Breast epithelium (tissue), 4 donors: Measurements from ENCODE around the gene OR5H15. TPM values are rescaled to one million over a fixed set of nuclear protein-coding genes. Genes with fewer than 3 reads are reported as not detected.

ENCODE experiments used
- DNase-seq, 2 donors: peaks; one replicate each; pipeline ENCODE4 v3.0.0-alpha.2; 2019; ENCODE audit warnings: low spot score in 2 of 2
- H3K27ac ChIP-seq, 2 donors: fragments of 200-600 bp; sonication (generic) in 1 of 2; one replicate each; pipeline ENCODE4 v1.5.1; 2016 to 2019; ENCODE audit warnings: mild to moderate bottlenecking in 1 of 2
- H3K27me3 ChIP-seq, 2 donors: fragments of 200-600 bp; sonication (generic) in 1 of 2; one replicate each; pipeline versions ENCODE4 v1.5.1 to v1.6.0; 2017 to 2019; ENCODE audit warnings: control low read depth in 1 of 2, mild to moderate bottlenecking in 1 of 2
- H3K36me3 ChIP-seq: fragments of 200-600 bp; one replicate; pipeline ENCODE4 v1.5.1; 2019
- H3K4me1 ChIP-seq, 2 donors: fragments of 200-600 bp; sonication (generic); one replicate each; pipeline ENCODE4 v1.5.1; 2016 to 2019; ENCODE audit warnings: control low read depth in 1 of 2
- H3K4me3 ChIP-seq, 3 donors: fragments of 200-600 bp; sonication (generic); 1 replicate in 2 of 3; 2 replicates in 1 of 3; pipeline ENCODE4 v1.5.1; 2016 to 2019; ENCODE audit warnings: mild to moderate bottlenecking in 3 of 3, moderate library complexity in 2 of 3
- H3K9me3 ChIP-seq, 2 donors: fragments of 200-600 bp; sonication (generic) in 1 of 2; one replicate each; pipeline ENCODE4 v1.5.1; 2016 to 2019; ENCODE audit warnings: control low read depth in 1 of 2
- POLR2A ChIP-seq: fragments of 450-650 bp; IDR thresholded peaks from one replicate; pipeline ENCODE4 v1.6.1; 2016; ENCODE audit warnings: antibody characterized with exemption, mild to moderate bottlenecking, moderate library complexity
- POLR2AphosphoS5 ChIP-seq, 3 donors: sonication (generic); formaldehyde crosslinking; IDR thresholded peaks; one replicate each; pipeline ENCODE4 v1.6.1; 2017; ENCODE audit warnings: antibody characterized with exemption in 3 of 3
- intact Hi-C: fragments of 100-400 bp; cut with DNase I; formaldehyde crosslinking; loops from one replicate; pipeline ENCODE4 v1.15.1; 2023; ENCODE audit warnings: low total_unique reads
- total RNA-seq, 3 donors: library from RNA; depleted of rRNA; stranded (reverse); fragments of >200 nt; gene quantifications; one replicate each; pipeline ENCODE4 v1.1.0, GENCODE V29; 2016
- TF ChIP-seq, protein P1 (sequence below), 3 donors: fragments of 450-650 bp; IDR thresholded peaks; one replicate each; pipeline ENCODE4 v1.5.1; 2016 to 2017; ENCODE audit warnings: antibody characterized with exemption in 3 of 3, mild to moderate bottlenecking in 3 of 3, moderate library complexity in 3 of 3

OR5H15 gene
- total RNA-seq, 3 donors from 2014 or later = not detected

DNA sequence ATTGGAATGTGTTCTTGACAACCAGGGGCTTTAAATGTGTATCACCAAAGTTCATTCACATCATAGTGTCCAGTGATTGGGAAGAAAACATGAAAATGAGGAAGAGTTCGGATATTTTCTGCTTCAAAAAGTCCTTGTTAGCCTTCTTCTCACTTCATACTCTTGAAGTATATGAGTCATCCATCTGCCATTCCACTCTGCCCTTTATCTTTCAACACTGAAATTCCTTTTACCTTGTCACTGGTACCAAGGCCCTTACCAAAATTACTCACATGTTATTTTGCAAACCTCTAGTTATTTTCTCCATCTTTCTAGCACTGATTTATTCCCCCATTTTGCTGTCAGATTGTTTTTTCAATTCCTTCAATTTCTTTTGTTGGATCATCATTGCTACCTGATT is 32.5 kb downstream of the OR5H15 start:
- H3K4me3 ChIP-seq = no peak overlapping the region
- no peaks in the 10 kb centered on the region for H3K9me3 ChIP-seq
- no peaks in the 10 kb centered on the region for H3K4me1 ChIP-seq
- H3K36me3 ChIP-seq = no peaks in the 10 kb centered on the region
- H3K27ac ChIP-seq = no peak overlapping the region
- DNase-seq = no peak
- TF ChIP-seq POLR2AphosphoS5 (IDR thresholded peaks at IDR 0.05) (no peak), POLR2A (no peak)
- TF ChIP-seq, protein P1, sequence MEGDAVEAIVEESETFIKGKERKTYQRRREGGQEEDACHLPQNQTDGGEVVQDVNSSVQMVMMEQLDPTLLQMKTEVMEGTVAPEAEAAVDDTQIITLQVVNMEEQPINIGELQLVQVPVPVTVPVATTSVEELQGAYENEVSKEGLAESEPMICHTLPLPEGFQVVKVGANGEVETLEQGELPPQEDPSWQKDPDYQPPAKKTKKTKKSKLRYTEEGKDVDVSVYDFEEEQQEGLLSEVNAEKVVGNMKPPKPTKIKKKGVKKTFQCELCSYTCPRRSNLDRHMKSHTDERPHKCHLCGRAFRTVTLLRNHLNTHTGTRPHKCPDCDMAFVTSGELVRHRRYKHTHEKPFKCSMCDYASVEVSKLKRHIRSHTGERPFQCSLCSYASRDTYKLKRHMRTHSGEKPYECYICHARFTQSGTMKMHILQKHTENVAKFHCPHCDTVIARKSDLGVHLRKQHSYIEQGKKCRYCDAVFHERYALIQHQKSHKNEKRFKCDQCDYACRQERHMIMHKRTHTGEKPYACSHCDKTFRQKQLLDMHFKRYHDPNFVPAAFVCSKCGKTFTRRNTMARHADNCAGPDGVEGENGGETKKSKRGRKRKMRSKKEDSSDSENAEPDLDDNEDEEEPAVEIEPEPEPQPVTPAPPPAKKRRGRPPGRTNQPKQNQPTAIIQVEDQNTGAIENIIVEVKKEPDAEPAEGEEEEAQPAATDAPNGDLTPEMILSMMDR (IDR thresholded peaks at IDR 0.05) = no peak
- H3K27me3 ChIP-seq = no peaks in the 10 kb centered on the region
- intact Hi-C loops = no loop called here

DNA sequence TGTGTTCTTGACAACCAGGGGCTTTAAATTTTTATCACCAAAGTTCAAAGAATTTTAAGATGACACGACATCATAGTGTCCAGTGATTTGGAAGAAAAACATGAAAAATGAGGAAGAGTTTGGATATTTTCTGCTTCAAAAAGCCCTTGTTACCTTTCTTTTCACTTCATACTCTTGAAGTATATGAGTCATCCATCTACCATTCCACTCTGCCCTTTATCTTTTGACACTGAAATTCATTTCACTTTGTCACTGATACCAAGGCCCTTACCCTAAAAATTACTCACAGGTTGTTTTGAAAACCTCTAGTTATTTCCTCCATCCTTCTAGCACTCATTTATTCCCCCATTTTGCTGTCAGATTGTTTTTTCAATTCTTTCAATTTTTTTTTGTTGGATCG is 42.7 kb downstream of the OR5H15 start:
- intact Hi-C loops = no loop called here
- Histone ChIP-seq H3K27me3 (no peaks in the 10 kb centered on the region), H3K27ac (no peak overlapping the region), H3K4me1 (no peaks in the 10 kb centered on the region), H3K36me3 (no peaks in the 10 kb centered on the region), H3K4me3 (no peak overlapping the region), H3K9me3 (no peaks in the 10 kb centered on the region)
- no peak for TF ChIP-seq POLR2A
- no peak for TF ChIP-seq POLR2AphosphoS5 (IDR thresholded peaks at IDR 0.05)
- TF ChIP-seq, protein P1 (IDR thresholded peaks at IDR 0.05) = no peak
- DNase-seq = no peak

DNA sequence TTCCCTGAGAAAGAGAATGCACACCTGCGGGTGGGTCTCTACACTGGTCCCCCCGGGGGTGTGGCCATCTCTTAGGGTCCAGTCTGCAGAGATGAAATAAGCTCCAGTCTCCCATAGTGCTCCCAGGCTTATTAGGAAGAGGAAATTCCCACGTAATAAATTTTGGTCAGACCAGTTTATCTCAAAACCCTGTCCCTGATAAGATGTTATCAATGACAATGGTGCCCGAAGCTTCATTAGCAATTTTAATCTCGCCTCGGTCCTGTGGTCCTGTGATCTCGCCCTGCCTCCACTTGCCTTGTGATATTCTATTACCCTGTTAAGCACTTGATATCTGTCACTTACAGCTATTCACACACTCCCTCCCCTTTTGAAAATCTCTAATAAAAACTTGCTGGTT is 46.8 kb downstream of the OR5H15 start:
- H3K36me3 ChIP-seq = no peaks in the 10 kb centered on the region
- no peak for DNase-seq
- H3K27me3 ChIP-seq = no peaks in the 10 kb centered on the region
- TF ChIP-seq, protein P1 (IDR thresholded peaks at IDR 0.05) = no peak
- TF ChIP-seq POLR2A (no peak), POLR2AphosphoS5 (IDR thresholded peaks at IDR 0.05) (no peak)
- H3K4me1 ChIP-seq = no peaks in the 10 kb centered on the region
- no peak overlapping the region for H3K4me3 ChIP-seq
- intact Hi-C loops = no loop called here
- H3K27ac ChIP-seq = no peak overlapping the region
- H3K9me3 ChIP-seq = no peaks in the 10 kb centered on the region

DNA sequence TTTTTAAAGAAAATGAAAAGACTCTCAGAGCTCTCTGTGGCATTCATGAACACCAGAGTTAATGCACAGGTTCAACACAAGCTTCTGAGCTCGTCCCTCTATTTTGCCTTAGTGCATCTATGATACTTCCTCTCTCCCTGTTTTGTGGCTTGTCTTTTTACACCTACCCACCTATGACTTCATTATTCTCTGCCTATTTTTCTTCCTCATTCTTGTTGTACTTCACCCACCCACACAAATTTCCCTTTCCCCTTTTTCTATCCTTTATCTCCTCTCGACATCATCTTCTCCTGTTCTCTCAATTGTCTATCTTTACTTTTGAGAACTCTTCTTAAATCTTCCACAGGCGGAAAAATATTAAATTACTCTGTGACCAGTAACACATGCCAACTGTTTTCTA is 48.6 kb downstream of the OR5H15 start:
- H3K9me3 ChIP-seq = no peaks in the 10 kb centered on the region
- no peaks in the 10 kb centered on the region for H3K27me3 ChIP-seq
- no peak overlapping the region for H3K27ac ChIP-seq
- H3K36me3 ChIP-seq = no peaks in the 10 kb centered on the region
- TF ChIP-seq, protein P1 (IDR thresholded peaks at IDR 0.05) = no peak
- intact Hi-C loops = no loop called here
- H3K4me1 ChIP-seq = no peaks in the 10 kb centered on the region
- DNase-seq = no peak
- H3K4me3 ChIP-seq = no peak overlapping the region

Other genes with a start within 250 kb of the OR5H15 start
- gene RIOX2, start 194.3 kb upstream of the OR5H15 start, total RNA-seq = 10 to 100 TPM; 22.9 to 32.4 (median 28.5) TPM
- not detected for gene GABRR3, start 131.4 kb upstream of the OR5H15 start, total RNA-seq
- not detected for gene OR5AC2, start 79.5 kb upstream of the OR5H15 start, total RNA-seq
- not detected for gene OR5H1, start 36.0 kb upstream of the OR5H15 start, total RNA-seq
- not detected for gene OR5H14, start 19.2 kb upstream of the OR5H15 start, total RNA-seq
- not detected for gene OR5H6, start 97.5 kb downstream of the OR5H15 start, total RNA-seq
- gene OR5H2, start 115.8 kb downstream of the OR5H15 start, total RNA-seq = not detected
- gene OR5K4, start 187.2 kb downstream of the OR5H15 start, total RNA-seq = not detected
- gene OR5K3, start 224.0 kb downstream of the OR5H15 start, total RNA-seq = not detected